Stomach (tissue), 4 donors: ENCODE results near the gene HEATR1.

ENCODE experiments used
- CTCF ChIP-seq, 7 experiments: fragments of 450-650 bp in 4 of 7; fragments of 200-600 bp in 3 of 7; sonication (generic) in 3 of 7; IDR thresholded peaks; one replicate each; pipeline ENCODE4 v1.5.1; 2016 to 2019; ENCODE audit warnings: antibody characterized with exemption in 7 of 7, control low read depth in 2 of 7, mild to moderate bottlenecking in 1 of 7
- POLR2A ChIP-seq, 4 donors: fragments of 450-650 bp; IDR thresholded peaks; one replicate each; pipeline ENCODE4 v1.6.1; 2016; ENCODE audit warnings: antibody characterized with exemption in 4 of 4, control low read depth in 2 of 4, mild to moderate bottlenecking in 1 of 4, moderate library complexity in 1 of 4

GRCh38 chr1:236502579-236502971 is 101.7 kb downstream of the HEATR1 start:
- TF ChIP-seq CTCF (IDR thresholded peaks at IDR 0.05) (no peak), POLR2A (IDR thresholded peaks at IDR 0.05) (no peak)
